Measurements from ENCODE around the gene CLEC3A.
"Not testable (repeated sequence)": the region's sequence is repeated elsewhere in the genome, so short reads cannot be mapped to it uniquely, and the experiment has no call there.

The CLEC3A gene

GRCh38 chr16:77989846-77990245, 32.5 kb upstream of the CLEC3A start:
- no peak overlapping the region for H3K4me3 ChIP-seq (ENCODE audit: low read depth, low read length)
- TF ChIP-seq CTCF (IDR thresholded peaks at IDR 0.05; ENCODE audit: low read depth, low read length) = no peak

DNA sequence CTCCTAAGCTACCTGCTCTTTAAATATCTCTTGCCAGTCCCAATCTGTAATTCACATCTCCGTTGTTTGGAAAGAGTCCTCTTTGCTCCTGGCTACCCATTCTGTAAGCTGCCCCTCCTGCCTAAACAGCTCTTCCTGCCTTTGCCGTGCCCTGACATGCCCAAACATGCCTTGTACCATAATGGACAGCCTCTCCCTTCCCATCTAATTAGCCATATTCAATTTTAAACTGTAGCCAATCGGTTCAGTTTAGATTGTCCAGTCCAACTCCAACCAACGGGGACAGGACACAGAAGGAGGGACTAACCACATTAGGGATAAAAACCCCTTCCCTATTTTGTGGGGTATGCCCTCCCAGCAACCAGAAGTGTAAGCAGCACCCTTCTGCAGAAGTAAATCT, 30.6 kb upstream of the CLEC3A start:
- H3K4me3 ChIP-seq (ENCODE audit: low read depth, low read length) = no peak overlapping the region
- TF ChIP-seq CTCF (IDR thresholded peaks at IDR 0.05; ENCODE audit: low read depth, low read length) = no peak

DNA sequence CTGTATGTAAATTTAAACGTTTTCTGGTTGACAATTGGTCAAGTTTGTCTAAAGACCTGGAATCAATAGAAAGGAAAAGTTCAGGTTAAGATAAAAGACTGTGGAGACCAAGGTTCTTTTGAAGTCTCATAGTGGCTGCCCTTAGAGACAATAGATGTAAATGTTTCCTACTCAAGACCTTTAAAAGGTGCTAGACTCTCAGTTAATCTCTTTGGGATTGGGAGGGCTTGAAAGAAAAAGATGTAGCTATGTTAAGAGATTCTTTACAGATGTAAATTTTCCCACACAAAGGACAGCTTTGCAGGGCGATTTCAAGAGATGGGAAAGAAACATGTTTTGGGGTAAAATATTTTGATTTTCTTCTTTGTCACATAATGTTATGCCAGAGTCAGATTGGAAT, 30.0 kb upstream of the CLEC3A start:
- not testable (repeated sequence) for H3K4me3 ChIP-seq (ENCODE audit: low read depth, low read length)

GRCh38 chr16:77993111-77993985, 29.0 kb upstream of the CLEC3A start:
- H3K4me3 ChIP-seq (ENCODE audit: low read depth, low read length) = peak overlapping the region; percentile 3; the same call in 1 of the 2 replicates
- no peak for TF ChIP-seq CTCF (IDR thresholded peaks at IDR 0.05; ENCODE audit: low read depth, low read length)

DNA sequence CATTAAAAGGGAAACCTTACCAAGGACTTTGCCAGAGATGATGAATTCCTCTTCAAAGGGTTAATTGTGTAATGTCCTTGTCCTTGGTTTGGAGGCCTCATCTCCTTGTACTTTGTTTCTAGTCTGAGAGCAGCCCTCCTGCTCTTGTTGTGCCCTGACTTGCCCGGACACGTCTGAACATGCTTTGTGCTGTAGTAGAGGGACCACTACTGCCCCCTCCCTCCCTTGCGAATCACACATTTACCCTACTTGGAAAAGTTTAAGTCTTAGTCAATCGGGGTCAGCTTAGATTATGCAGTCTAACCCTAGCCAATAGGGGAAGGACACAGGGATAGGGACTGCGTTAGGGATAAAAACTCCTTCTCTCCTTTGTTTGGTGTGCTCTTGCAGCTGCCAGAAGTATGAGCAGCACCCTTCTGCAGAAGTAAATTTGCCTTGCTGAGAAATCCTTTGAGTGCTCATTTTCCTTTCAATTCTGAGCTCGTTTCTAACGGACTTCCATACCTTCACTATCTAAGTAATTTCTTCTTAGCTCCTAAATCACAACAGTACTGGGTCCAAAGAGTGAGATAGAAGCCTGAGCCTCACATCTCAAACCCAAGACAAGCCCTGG, 26.4 kb upstream of the CLEC3A start:
- TF ChIP-seq CTCF (IDR thresholded peaks at IDR 0.05; ENCODE audit: low read depth, low read length) = no peak
- H3K4me3 ChIP-seq (ENCODE audit: low read depth, low read length) = no peak overlapping the region

DNA sequence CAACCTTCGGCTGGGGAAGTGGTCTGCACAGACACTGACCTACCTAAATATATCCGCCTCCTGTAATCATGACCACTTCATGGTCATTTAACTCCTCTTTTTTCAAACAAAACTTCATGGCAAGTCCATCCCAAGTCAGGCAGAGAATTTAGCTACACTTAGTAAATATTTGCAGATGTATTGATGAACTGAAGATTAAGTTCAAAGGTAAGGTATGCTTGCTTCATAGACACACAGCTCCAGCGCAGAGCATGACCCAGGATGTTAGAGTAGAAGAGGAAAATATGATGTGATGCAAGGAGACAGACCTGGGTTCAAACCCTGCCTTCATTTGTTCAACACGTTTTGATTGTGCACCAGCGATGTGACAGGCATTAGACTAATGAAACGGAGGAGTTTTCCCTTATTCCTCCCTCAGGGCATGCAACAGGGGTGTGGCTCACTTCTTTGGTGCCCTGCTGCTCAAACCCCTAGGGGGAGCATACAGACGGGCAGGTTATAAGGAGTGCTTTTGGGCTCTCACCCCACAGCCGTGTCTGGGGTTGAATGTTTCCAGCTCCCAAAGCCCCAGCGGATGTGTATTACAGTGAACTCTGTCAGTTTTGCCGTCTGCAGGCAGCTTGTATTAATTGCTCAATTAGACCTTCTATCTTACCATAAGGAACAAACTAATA, 23.9 kb upstream of the CLEC3A start:
- no peak for TF ChIP-seq CTCF (IDR thresholded peaks at IDR 0.05; ENCODE audit: low read depth, low read length)
- H3K4me3 ChIP-seq (ENCODE audit: low read depth, low read length) = no peak overlapping the region

- TF ChIP-seq CTCF (IDR thresholded peaks at IDR 0.05; ENCODE audit: low read depth, low read length) = no peak
- H3K4me3 ChIP-seq (ENCODE audit: low read depth, low read length) = no peak overlapping the region
Measured at GRCh38 chr16:78001451-78002025, 20.8 kb upstream of the CLEC3A start.
